ENCODE measurements around the gene SLC25A39. TPM values are rescaled to one million over a fixed set of nuclear protein-coding genes. Genes with fewer than 3 reads are reported as not detected.

SLC25A39 gene
- total and polyA plus RNA-seq, 8 donors: 55.5 to 121 (median 91.8) TPM

- intact Hi-C loops (cut with DNase I): no loop called here
- no peak for TF ChIP-seq CTCF (IDR thresholded peaks at IDR 0.05)
- Histone ChIP-seq H3K9me3 (no peaks in the 10 kb centered on the region), H3K4me3 (no peak overlapping the region), H3K27me3 (peaks cover 16 to 79% of the 10 kb centered on the region in 2 donors), H3K36me3 (no peaks in the 10 kb centered on the region), H3K4me1 (peaks cover 11 to 29% of the 10 kb centered on the region in 2 donors), H3K27ac (no peak overlapping the region)
- ATAC-seq: no peak
- no peak for DNase-seq
Measured at GRCh38 chr17:44310609-44311376, 13.8 kb downstream of the SLC25A39 start.

GRCh38 chr17:44310188-44310587, 14.4 kb downstream of the SLC25A39 start:
- Histone ChIP-seq H3K36me3 (no peaks in the 10 kb centered on the region), H3K27me3 (peaks cover 11 to 79% of the 10 kb centered on the region in 2 donors), H3K9me3 (no peaks in the 10 kb centered on the region), H3K4me3 (no peak overlapping the region), H3K4me1 (peaks cover 11 to 23% of the 10 kb centered on the region in 2 donors), H3K27ac (no peak overlapping the region)
- DNase-seq (no peak), ATAC-seq (no peak)
- intact Hi-C loops (cut with DNase I): no loop called here
- no peak for TF ChIP-seq CTCF (IDR thresholded peaks at IDR 0.05)

GRCh38 chr17:44309472-44309871, 15.2 kb downstream of the SLC25A39 start:
- H3K4me1 ChIP-seq: peaks cover 8 to 16% of the 10 kb centered on the region in 2 donors
- no peak for DNase-seq
- intact Hi-C loops (cut with DNase I): no loop called here
- H3K4me3 ChIP-seq: no peak overlapping the region
- TF ChIP-seq CTCF (IDR thresholded peaks at IDR 0.05): no peak
- H3K27me3 ChIP-seq: peaks cover 4 to 79% of the 10 kb centered on the region in 2 donors
- no peaks in the 10 kb centered on the region for H3K9me3 ChIP-seq
- no peaks in the 10 kb centered on the region for H3K36me3 ChIP-seq
- ATAC-seq: no peak
- H3K27ac ChIP-seq: no peak overlapping the region

GRCh38 chr17:44308865-44309264, 15.8 kb downstream of the SLC25A39 start:
- H3K4me3 ChIP-seq: peak overlapping the region in 1 of 2 donors; percentile 36
- H3K27ac ChIP-seq: no peak overlapping the region
- no peaks in the 10 kb centered on the region for H3K9me3 ChIP-seq
- TF ChIP-seq CTCF (IDR thresholded peaks at IDR 0.05): no peak
- no peaks in the 10 kb centered on the region for H3K36me3 ChIP-seq
- peaks cover 8 to 16% of the 10 kb centered on the region in 2 donors for H3K4me1 ChIP-seq
- ATAC-seq (peak; percentile 3), DNase-seq (no peak)
- intact Hi-C loops (cut with DNase I): no loop called here
- H3K27me3 ChIP-seq: peaks cover 0 to 79% of the 10 kb centered on the region in 2 donors

GRCh38 chr17:44308320-44308818, 16.3 kb downstream of the SLC25A39 start, which contains the start of gene RUNDC3A:
TSS of gene RUNDC3A (plus strand) at chr17:44308601. CDS start at chr17:44308833, 232 bp downstream.
- no peak for TF ChIP-seq CTCF (IDR thresholded peaks at IDR 0.05)
- Histone ChIP-seq H3K27me3 (peaks cover 0 to 79% of the 10 kb centered on the region in 2 donors), H3K36me3 (no peaks in the 10 kb centered on the region), H3K9me3 (no peaks in the 10 kb centered on the region), H3K4me3 (peak within 1 kb of the TSS; percentile 26 to 36), H3K27ac (no peak within 1 kb of the TSS), H3K4me1 (peaks cover 8 to 16% of the 10 kb centered on the region in 2 donors)
- ATAC-seq (peak; percentile 97), DNase-seq (peak; percentile 82 to 94 (median 89))
- intact Hi-C loops (cut with DNase I): no loop called here

Data from left lung (tissue), 10 donors.